Measurements from ENCODE around the gene TULP4.
"Not testable (repeated sequence)": the region's sequence is repeated elsewhere in the genome, so short reads cannot be mapped to it uniquely, and the experiment has no call there.

TULP4 gene

GRCh38 chr6:158384671-158385110, 72.4 kb downstream of the TULP4 start:
- no peak for TF ChIP-seq CTCF (conservative IDR thresholded peaks at IDR 0.05)

GRCh38 chr6:158387036-158387435, 74.8 kb downstream of the TULP4 start:
- peak; percentile 41 for TF ChIP-seq CTCF (conservative IDR thresholded peaks at IDR 0.05)
- no peak overlapping the region for H3K27ac ChIP-seq

More at GRCh38 chr6:158384671-158385110, 72.4 kb downstream of the TULP4 start:
- H3K27ac ChIP-seq = peak overlapping the region; percentile 57

DNA sequence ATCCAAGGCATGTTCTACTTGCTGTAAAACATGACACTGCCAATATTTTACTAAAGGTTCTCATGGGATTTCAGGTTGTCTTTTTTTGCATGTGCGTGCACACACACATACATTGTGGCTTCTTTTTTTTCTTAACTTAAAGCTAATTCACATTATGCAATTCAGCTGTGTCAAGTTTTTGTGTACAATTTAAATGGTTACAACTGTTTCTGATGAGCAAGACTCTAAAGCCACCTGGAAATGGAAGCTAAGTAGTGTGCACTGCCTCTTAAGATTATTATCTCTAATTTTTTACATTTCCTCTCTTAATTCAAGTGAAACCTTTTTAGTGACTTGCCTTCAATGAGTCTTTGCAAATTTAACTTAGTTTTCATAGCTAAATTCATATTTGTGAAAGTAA, 75.3 kb downstream of the TULP4 start:
- TF ChIP-seq CTCF (conservative IDR thresholded peaks at IDR 0.05) = no peak

GRCh38 chr6:158388727-158389126, 76.5 kb downstream of the TULP4 start:
- H3K27ac ChIP-seq = no peak overlapping the region

More for the DNA sequence above, 75.3 kb downstream of the TULP4 start:
- no peak overlapping the region for H3K27ac ChIP-seq

DNA sequence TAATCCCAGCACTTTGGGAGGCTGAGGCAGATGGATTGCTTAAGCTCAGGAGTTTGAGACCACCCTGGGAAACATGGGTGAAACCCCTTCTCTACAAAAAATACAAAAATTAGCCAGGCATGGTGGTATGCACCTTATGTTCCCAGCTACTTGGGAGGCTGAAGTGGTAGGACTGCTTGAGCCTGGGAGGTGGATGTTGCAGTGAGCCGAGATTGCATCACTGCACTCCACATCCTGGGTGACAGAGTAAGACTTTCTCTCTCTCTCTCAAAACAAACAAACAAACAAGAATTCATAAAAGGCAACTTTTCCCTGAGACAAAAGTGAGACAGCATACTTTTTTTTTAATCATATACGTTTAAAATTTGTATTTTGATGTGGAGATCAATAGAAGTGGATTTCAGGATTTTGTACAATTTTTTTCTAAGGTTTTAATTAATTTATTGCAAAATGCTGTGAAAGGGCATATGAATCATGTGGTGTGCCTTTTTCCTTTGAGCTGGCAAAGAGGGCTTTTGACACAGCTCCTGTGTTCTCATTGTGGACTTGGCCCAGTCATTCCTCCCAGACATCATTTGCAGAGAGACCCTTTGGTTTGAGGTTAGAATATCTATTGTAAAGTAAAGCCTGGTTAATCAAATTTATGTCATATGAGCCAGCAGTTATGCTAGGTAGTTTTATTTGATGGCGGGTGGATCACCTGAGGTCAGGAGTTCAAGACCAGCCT, 77.1 kb downstream of the TULP4 start:
- H3K27ac ChIP-seq = no peak overlapping the region
- no peak for TF ChIP-seq CTCF (conservative IDR thresholded peaks at IDR 0.05)

More at GRCh38 chr6:158388727-158389126, 76.5 kb downstream of the TULP4 start:
- no peak for TF ChIP-seq CTCF (conservative IDR thresholded peaks at IDR 0.05)

GRCh38 chr6:158391276-158391675, 79.0 kb downstream of the TULP4 start:
- no peak overlapping the region for H3K27ac ChIP-seq
- TF ChIP-seq CTCF (conservative IDR thresholded peaks at IDR 0.05) = no peak

- not testable (repeated sequence) for H3K27ac ChIP-seq
These were observed 79.7 kb downstream of the TULP4 start for GRCh38 chr6:158391977-158392376.

- TF ChIP-seq CTCF (conservative IDR thresholded peaks at IDR 0.05) = no peak
- H3K27ac ChIP-seq = no peak overlapping the region
These were observed 83.9 kb downstream of the TULP4 start for GRCh38 chr6:158396136-158396535.
